Esophagus squamous epithelium (tissue), 5 donors: ENCODE results near the gene ZBBX. TPM values are rescaled to one million over a fixed set of nuclear protein-coding genes. Genes with fewer than 3 reads are reported as not detected.

Experiments
- DNase-seq: peaks from one replicate; lab custom pipeline; 2025; lab: John Stamatoyannopoulos, UW
- H3K27ac ChIP-seq, 4 donors: fragments of 200-600 bp; sonication (generic); one replicate each; pipeline ENCODE4 v1.5.1; 2016 to 2019; ENCODE audit warnings: mild to moderate bottlenecking in 1 of 4
- H3K27me3 ChIP-seq, 4 donors: fragments of 200-600 bp; sonication (generic); 1 replicate in 3 of 4; 2 replicates in 1 of 4; pipeline versions ENCODE4 v1.5.1 to v1.6.0; 2017 to 2021; ENCODE audit warnings: antibody characterized with exemption in 1 of 4
- H3K36me3 ChIP-seq, 3 donors: fragments of 200-600 bp; sonication (generic); one replicate each; pipeline ENCODE4 v1.5.1; 2016 to 2019
- H3K4me1 ChIP-seq, 3 donors: fragments of 200-600 bp; sonication (generic); one replicate each; pipeline ENCODE4 v1.5.1; 2017 to 2019
- H3K4me3 ChIP-seq, 4 donors: fragments of 200-600 bp; sonication (generic); 1 replicate in 3 of 4; 2 replicates in 1 of 4; pipeline ENCODE4 v1.5.1; 2016 to 2019; ENCODE audit warnings: mild to moderate bottlenecking in 2 of 4, moderate library complexity in 1 of 4
- H3K9me3 ChIP-seq, 3 donors: fragments of 200-600 bp; sonication (generic); one replicate each; pipeline ENCODE4 v1.5.1; 2016 to 2019
- CTCF ChIP-seq, 6 experiments: fragments of 450-650 bp in 4 of 6; fragments of 200-600 bp in 2 of 6; sonication (generic) in 2 of 6; IDR thresholded peaks; one replicate each; pipeline ENCODE4 v1.5.1; 2016 to 2019; ENCODE audit warnings: antibody characterized with exemption in 6 of 6, mild to moderate bottlenecking in 4 of 6, moderate library complexity in 4 of 6
- POLR2A ChIP-seq, 4 donors: fragments of 450-650 bp; IDR thresholded peaks; one replicate each; pipeline ENCODE4 v1.6.1; 2017; ENCODE audit warnings: antibody characterized with exemption in 4 of 4, mild to moderate bottlenecking in 4 of 4, moderate library complexity in 3 of 4
- WGBS, 2 donors: methylation state at CpG; one replicate each; pipeline ENCODE4 v1.1.5; 2018; 5-methylcytosine and 5-hydroxymethylcytosine counted together
- intact Hi-C: fragments of 100-400 bp; cut with DNase I; formaldehyde crosslinking; loops from one replicate; pipeline ENCODE4 v1.15.0; 2022
- total RNA-seq, 4 donors: library from RNA; depleted of rRNA; stranded (reverse); fragments of >200 nt; gene quantifications; one replicate each; pipeline ENCODE4 v1.1.0, GENCODE V29; 2016
- donor health status: DM: yes; HTN: yes; CAD: no.

ZBBX gene
- total RNA-seq, 4 donors from 2014 or later: not detected

GRCh38 chr3:167346171-167346570 lies 33.9 kb downstream of the ZBBX start:
- Histone ChIP-seq H3K9me3 (no peaks in the 10 kb centered on the region), H3K36me3 (no peaks in the 10 kb centered on the region), H3K4me1 (no peaks in the 10 kb centered on the region), H3K4me3 (no peak overlapping the region), H3K27me3 (no peaks in the 10 kb centered on the region), H3K27ac (no peak overlapping the region)
- 53 to 59% methylated on average over 1 of the region's 1 CpG for WGBS, 2 donors
- no peak for DNase-seq
- intact Hi-C loops: no loop called here
- TF ChIP-seq POLR2A (IDR thresholded peaks at IDR 0.05) (no peak), CTCF (IDR thresholded peaks at IDR 0.05) (no peak)

GRCh38 chr3:167330993-167331785 lies 48.9 kb downstream of the ZBBX start:
- no peaks in the 10 kb centered on the region for H3K27me3 ChIP-seq
- 79 to 80% methylated on average over 5 of the region's 5 CpGs for WGBS, 2 donors
- H3K9me3 ChIP-seq: no peaks in the 10 kb centered on the region
- DNase-seq: no peak
- no peak overlapping the region for H3K27ac ChIP-seq
- H3K4me1 ChIP-seq: no peaks in the 10 kb centered on the region
- intact Hi-C loops: no loop called here
- H3K4me3 ChIP-seq: no peak overlapping the region
- TF ChIP-seq CTCF (IDR thresholded peaks at IDR 0.05): no peak
- no peak for TF ChIP-seq POLR2A (IDR thresholded peaks at IDR 0.05)
- no peaks in the 10 kb centered on the region for H3K36me3 ChIP-seq

- H3K4me1 ChIP-seq: no peaks in the 10 kb centered on the region
- no peak overlapping the region for H3K4me3 ChIP-seq
- no peak overlapping the region for H3K27ac ChIP-seq
- H3K27me3 ChIP-seq: no peaks in the 10 kb centered on the region
- no peak for TF ChIP-seq CTCF (IDR thresholded peaks at IDR 0.05)
- TF ChIP-seq POLR2A (IDR thresholded peaks at IDR 0.05): no peak
- 60 to 77% methylated on average over 2 of the region's 2 CpGs for WGBS, 2 donors
- intact Hi-C loops: no loop called here
- H3K9me3 ChIP-seq: no peaks in the 10 kb centered on the region
- H3K36me3 ChIP-seq: no peaks in the 10 kb centered on the region
- DNase-seq: no peak
Measured at GRCh38 chr3:167323572-167323971, 56.5 kb downstream of the ZBBX start.

- intact Hi-C loops: no loop called here
- no peak for DNase-seq
- no peaks in the 10 kb centered on the region for H3K4me1 ChIP-seq
- H3K9me3 ChIP-seq: no peaks in the 10 kb centered on the region
- H3K27ac ChIP-seq: no peak overlapping the region
- WGBS, 2 donors: 18 to 34% methylated on average over 2 of the region's 2 CpGs
- no peaks in the 10 kb centered on the region for H3K36me3 ChIP-seq
- H3K4me3 ChIP-seq: no peak overlapping the region
- no peaks in the 10 kb centered on the region for H3K27me3 ChIP-seq
- TF ChIP-seq CTCF (IDR thresholded peaks at IDR 0.05) (no peak), POLR2A (IDR thresholded peaks at IDR 0.05) (no peak)
Measured at GRCh38 chr3:167318996-167319615, 61.0 kb downstream of the ZBBX start.

- Histone ChIP-seq H3K27me3 (no peaks in the 10 kb centered on the region), H3K36me3 (no peaks in the 10 kb centered on the region), H3K27ac (no peak overlapping the region), H3K4me1 (no peaks in the 10 kb centered on the region), H3K9me3 (no peaks in the 10 kb centered on the region), H3K4me3 (no peak overlapping the region)
- TF ChIP-seq CTCF (IDR thresholded peaks at IDR 0.05): no peak
- no peak for TF ChIP-seq POLR2A (IDR thresholded peaks at IDR 0.05)
- DNase-seq: no peak
- 38 to 53% methylated on average over 2 of the region's 2 CpGs for whole genome bisulfite sequencing, 2 donors
- intact Hi-C loops: no loop called here
Measured at GRCh38 chr3:167318306-167318705, 61.8 kb downstream of the ZBBX start.
